Gastrocnemius medialis (tissue), 4 donors: ENCODE measurements around the gene PDE6C. TPM values are rescaled to one million over a fixed set of nuclear protein-coding genes. Genes with fewer than 3 reads are reported as not detected.

Source experiments
- ATAC-seq, 2 donors: fragments of 150-250 bp; one replicate each; pipeline ENCODE4 v1.9.1; 2016
- DNase-seq, 2 donors: peaks; one replicate each; pipeline ENCODE4 v3.0.0-alpha.2; 2019
- H3K27ac ChIP-seq, 4 donors: fragments of 200-600 bp; sonication (generic); 1 replicate in 1 of 4; 2 replicates in 3 of 4; pipeline ENCODE4 v1.5.1; 2016 to 2018; ENCODE audit warnings: mild to moderate bottlenecking in 2 of 4, moderate library complexity in 1 of 4
- H3K27me3 ChIP-seq, 3 donors: fragments of 200-600 bp; sonication (generic) in 2 of 3; 1 replicate in 1 of 3; 2 replicates in 2 of 3; pipeline versions ENCODE4 v1.5.1 to v1.6.0; 2016 to 2019; ENCODE audit warnings: mild to moderate bottlenecking in 1 of 3, moderate library complexity in 1 of 3
- H3K36me3 ChIP-seq, 2 donors: fragments of 200-600 bp; sonication (generic) in 1 of 2; one replicate each; pipeline ENCODE4 v1.5.1; 2017 to 2018
- H3K4me1 ChIP-seq, 2 donors: fragments of 200-600 bp; sonication (generic) in 1 of 2; one replicate each; pipeline ENCODE4 v1.5.1; 2016 to 2017; ENCODE audit warnings: mild to moderate bottlenecking in 2 of 2
- H3K4me3 ChIP-seq, 4 donors: fragments of 200-600 bp; sonication (generic) in 3 of 4; 1 replicate in 1 of 4; 2 replicates in 3 of 4; pipeline ENCODE4 v1.5.1; 2016 to 2019; ENCODE audit warnings: mild to moderate bottlenecking in 2 of 4
- H3K9me3 ChIP-seq, 3 donors: fragments of 200-600 bp; sonication (generic) in 2 of 3; 1 replicate in 1 of 3; 2 replicates in 2 of 3; pipeline ENCODE4 v1.5.1; 2016 to 2019
- POLR2A ChIP-seq, 2 donors: fragments of 450-650 bp; IDR thresholded peaks; one replicate each; pipeline ENCODE4 v1.6.1; 2017; ENCODE audit warnings: antibody characterized with exemption in 2 of 2, mild to moderate bottlenecking in 2 of 2, moderate library complexity in 2 of 2
- in situ Hi-C, 4 donors: fragments of 200-750 bp; cut with MboI; loops; one replicate each; pipeline versions ENCODE4 v1.15.0 to v1.8.0; 2017; ENCODE audit warnings: low sequenced_read_pairs in 4 of 4
- intact Hi-C: fragments of 100-400 bp; cut with DNase I; formaldehyde crosslinking; loops from one replicate; pipeline ENCODE4 v1.15.1; 2023; ENCODE audit warnings: low total_unique reads
- total RNA-seq, 4 donors: library from RNA; depleted of rRNA; stranded (reverse); fragments of >200 nt; gene quantifications; one replicate each; pipeline versions ENCODE4 v1.1.0 to v1.2.3, GENCODE V29; 2016
- TF ChIP-seq, protein P1 (sequence below), 5 experiments: fragments of 450-650 bp in 3 of 5; fragments of 200-600 bp in 2 of 5; sonication (generic) in 2 of 5; IDR thresholded peaks in 4 of 5; conservative IDR thresholded peaks in 1 of 5; 1 replicate in 4 of 5; 2 replicates in 1 of 5; pipeline ENCODE4 v1.5.1; 2016 to 2019; ENCODE audit warnings: antibody characterized with exemption in 5 of 5, mild to moderate bottlenecking in 3 of 5, moderate library complexity in 3 of 5

Gene PDE6C
- total RNA-seq, 4 donors from 2014 or later = not detected

DNA sequence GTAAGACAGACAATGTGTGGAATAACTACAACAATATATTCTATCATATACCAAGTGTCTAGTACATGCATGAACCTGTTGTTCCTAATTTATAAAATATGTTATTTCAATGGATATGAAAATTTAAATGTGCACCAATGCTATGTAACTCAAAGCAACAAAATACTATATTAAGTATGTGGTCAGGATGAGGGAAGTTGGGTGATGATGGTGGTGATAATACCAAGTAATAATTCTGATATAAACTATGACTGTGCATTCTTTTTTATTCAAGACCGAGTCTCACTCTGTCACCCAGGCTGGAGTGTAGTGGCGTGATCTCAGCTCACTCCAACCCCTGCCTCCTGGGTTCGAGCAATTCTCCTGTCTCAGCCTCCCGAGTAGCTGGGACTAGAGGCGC lies 92.1 kb downstream of the PDE6C start:
- DNase-seq = no peak
- intact Hi-C loops (loop anchor here (5.0 kb wide), 3 partner anchors 188 to 658 kb away; partner anchors contain the start of genes NOC3L, PLCE1 and SLC35G1), in situ Hi-C loops (no loop called here)
- Histone ChIP-seq H3K27me3 (no peaks in the 10 kb centered on the region), H3K9me3 (no peaks in the 10 kb centered on the region), H3K36me3 (peaks cover 0 to 2% of the 10 kb centered on the region in 2 donors), H3K27ac (no peak overlapping the region), H3K4me1 (peaks cover 17 to 22% of the 10 kb centered on the region in 2 donors), H3K4me3 (no peak overlapping the region)
- ATAC-seq = no peak
- no peak for TF ChIP-seq POLR2A (IDR thresholded peaks at IDR 0.05)
- TF ChIP-seq, protein P1, sequence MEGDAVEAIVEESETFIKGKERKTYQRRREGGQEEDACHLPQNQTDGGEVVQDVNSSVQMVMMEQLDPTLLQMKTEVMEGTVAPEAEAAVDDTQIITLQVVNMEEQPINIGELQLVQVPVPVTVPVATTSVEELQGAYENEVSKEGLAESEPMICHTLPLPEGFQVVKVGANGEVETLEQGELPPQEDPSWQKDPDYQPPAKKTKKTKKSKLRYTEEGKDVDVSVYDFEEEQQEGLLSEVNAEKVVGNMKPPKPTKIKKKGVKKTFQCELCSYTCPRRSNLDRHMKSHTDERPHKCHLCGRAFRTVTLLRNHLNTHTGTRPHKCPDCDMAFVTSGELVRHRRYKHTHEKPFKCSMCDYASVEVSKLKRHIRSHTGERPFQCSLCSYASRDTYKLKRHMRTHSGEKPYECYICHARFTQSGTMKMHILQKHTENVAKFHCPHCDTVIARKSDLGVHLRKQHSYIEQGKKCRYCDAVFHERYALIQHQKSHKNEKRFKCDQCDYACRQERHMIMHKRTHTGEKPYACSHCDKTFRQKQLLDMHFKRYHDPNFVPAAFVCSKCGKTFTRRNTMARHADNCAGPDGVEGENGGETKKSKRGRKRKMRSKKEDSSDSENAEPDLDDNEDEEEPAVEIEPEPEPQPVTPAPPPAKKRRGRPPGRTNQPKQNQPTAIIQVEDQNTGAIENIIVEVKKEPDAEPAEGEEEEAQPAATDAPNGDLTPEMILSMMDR (IDR thresholded peaks at IDR 0.05 in 4 of 5, conservative IDR thresholded peaks at IDR 0.05 in 1 of 5) = no peak

DNA sequence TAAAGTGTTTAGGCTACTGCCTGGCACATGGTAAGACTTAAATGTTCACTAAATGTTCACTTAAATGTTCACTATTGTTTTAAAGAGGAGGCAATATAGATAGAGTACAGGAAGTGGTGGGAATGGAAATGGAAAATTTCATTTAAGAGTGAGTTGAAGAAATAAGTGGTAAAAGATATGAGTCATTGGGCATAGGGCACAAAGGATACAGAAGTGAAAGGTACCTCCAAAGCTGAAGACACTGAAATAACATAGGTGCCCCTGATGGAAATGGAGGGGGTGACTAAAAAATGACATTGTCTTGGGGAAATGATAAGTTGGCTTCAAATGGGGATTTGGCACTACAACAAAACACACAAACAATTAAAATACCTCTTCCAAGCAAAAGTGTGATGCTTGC lies 95.3 kb downstream of the PDE6C start:
- H3K4me3 ChIP-seq = no peak overlapping the region
- H3K27ac ChIP-seq = no peak overlapping the region
- in situ Hi-C loops = no loop called here
- DNase-seq = no peak
- no peaks in the 10 kb centered on the region for H3K36me3 ChIP-seq
- no peaks in the 10 kb centered on the region for H3K9me3 ChIP-seq
- TF ChIP-seq POLR2A (IDR thresholded peaks at IDR 0.05) = no peak
- TF ChIP-seq, protein P1 (IDR thresholded peaks at IDR 0.05 in 4 of 5, conservative IDR thresholded peaks at IDR 0.05 in 1 of 5) = no peak
- ATAC-seq = no peak
- intact Hi-C loops = no loop called here
- H3K4me1 ChIP-seq = peaks cover 5% of the 10 kb centered on the region in 2 donors
- no peaks in the 10 kb centered on the region for H3K27me3 ChIP-seq

- H3K4me3 ChIP-seq = no peak overlapping the region
- intact Hi-C loops (no loop called here), in situ Hi-C loops (no loop called here)
- H3K27ac ChIP-seq = no peak overlapping the region
- no peak for TF ChIP-seq POLR2A (IDR thresholded peaks at IDR 0.05)
- TF ChIP-seq, protein P1 (IDR thresholded peaks at IDR 0.05 in 4 of 5, conservative IDR thresholded peaks at IDR 0.05 in 1 of 5) = no peak
- no peak for ATAC-seq
- H3K4me1 ChIP-seq = no peaks in the 10 kb centered on the region
- H3K27me3 ChIP-seq = no peaks in the 10 kb centered on the region
- H3K9me3 ChIP-seq = no peaks in the 10 kb centered on the region
- no peaks in the 10 kb centered on the region for H3K36me3 ChIP-seq
- DNase-seq = no peak
Observed at GRCh38 chr10:93710333-93710909, 98.1 kb downstream of the PDE6C start.

- TF ChIP-seq POLR2A (IDR thresholded peaks at IDR 0.05) = no peak
- TF ChIP-seq, protein P1 (IDR thresholded peaks at IDR 0.05 in 4 of 5, conservative IDR thresholded peaks at IDR 0.05 in 1 of 5) = no peak
- ATAC-seq = no peak
- Histone ChIP-seq H3K9me3 (no peaks in the 10 kb centered on the region), H3K27ac (no peak overlapping the region), H3K27me3 (no peaks in the 10 kb centered on the region), H3K4me1 (no peaks in the 10 kb centered on the region), H3K4me3 (no peak overlapping the region), H3K36me3 (no peaks in the 10 kb centered on the region)
- no peak for DNase-seq
- in situ Hi-C loops = no loop called here
- intact Hi-C loops = no loop called here
Observed at GRCh38 chr10:93711891-93712290, 99.6 kb downstream of the PDE6C start.

DNA sequence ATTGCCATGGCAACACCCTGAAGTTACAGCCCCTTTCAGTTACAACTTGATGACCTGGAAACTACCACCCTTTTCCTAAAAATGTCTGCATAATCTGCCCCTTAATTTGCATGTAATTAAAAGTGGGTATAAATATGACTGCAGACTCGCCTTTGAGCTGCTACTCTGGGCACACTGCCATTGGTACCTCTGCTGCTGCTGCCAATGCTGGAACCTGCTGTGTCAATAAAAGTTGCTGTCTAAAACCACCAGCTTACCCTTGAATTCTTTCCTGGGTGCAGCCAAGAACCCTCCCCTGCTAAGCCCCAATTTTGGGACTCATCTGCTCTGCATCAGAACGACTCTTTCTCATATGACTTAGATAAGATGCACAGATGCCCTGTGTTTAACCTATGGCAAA lies 100.3 kb downstream of the PDE6C start:
- no peaks in the 10 kb centered on the region for H3K4me1 ChIP-seq
- H3K27me3 ChIP-seq = no peaks in the 10 kb centered on the region
- ATAC-seq (no peak), DNase-seq (no peak)
- in situ Hi-C loops (no loop called here), intact Hi-C loops (no loop called here)
- no peaks in the 10 kb centered on the region for H3K9me3 ChIP-seq
- TF ChIP-seq POLR2A (IDR thresholded peaks at IDR 0.05) = no peak
- no peak overlapping the region for H3K27ac ChIP-seq
- no peak overlapping the region for H3K4me3 ChIP-seq
- no peaks in the 10 kb centered on the region for H3K36me3 ChIP-seq
